ENCODE measurements around the gene SLC16A12.

SLC16A12 gene

DNA sequence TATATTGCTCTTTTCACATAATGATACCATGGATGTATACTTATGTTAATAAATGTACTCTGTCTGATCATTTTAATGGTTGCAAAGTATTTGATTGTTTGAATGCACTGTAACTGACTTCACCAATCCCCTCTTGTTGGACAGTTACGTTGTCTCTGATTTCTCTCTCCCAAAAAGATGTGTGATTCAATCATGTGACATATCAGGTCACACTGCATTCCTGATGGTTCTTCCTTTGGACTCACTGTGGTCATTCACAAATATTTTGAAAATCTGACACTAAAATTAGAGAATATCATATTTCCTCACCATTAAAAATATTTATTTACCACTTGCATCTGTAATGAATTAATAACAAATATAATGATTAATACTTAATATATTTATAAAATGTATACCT, 22.2 kb downstream of the SLC16A12 start:
- DNase-seq (ENCODE audit: low read depth in 2 of 2), result no peak

DNA sequence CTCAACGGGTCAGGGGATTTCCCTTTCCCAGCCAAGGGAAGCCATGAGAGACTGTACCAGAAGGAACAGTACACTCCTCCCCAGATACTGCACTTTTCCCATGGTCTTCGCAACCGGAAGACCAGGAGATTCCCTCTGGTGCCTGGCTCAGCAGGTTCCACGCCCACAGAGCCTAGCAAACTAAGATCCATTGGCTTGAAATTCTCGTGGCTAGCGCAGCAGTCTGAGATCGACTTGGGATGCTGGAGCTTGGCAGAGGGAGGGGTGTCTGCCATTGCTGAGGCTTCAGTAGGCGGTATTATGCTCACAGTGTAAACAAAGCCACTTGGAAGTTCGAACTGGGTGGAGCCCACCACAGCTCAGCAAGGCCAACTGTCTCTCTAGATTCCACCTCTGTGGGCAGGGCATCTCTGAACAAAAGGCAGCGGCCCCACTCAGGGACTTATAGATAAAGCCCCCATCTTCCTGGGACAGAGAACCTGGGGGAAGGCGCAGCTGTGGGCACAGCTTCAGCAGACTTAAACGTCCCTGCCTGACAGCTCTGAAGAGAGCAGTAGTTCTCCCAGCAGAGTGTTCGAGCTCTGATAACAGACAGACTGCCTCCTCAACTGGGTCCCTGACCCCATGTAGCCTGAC, 29.6 kb downstream of the SLC16A12 start:
- no peak for DNase-seq (ENCODE audit: low read depth in 2 of 2)

DNA sequence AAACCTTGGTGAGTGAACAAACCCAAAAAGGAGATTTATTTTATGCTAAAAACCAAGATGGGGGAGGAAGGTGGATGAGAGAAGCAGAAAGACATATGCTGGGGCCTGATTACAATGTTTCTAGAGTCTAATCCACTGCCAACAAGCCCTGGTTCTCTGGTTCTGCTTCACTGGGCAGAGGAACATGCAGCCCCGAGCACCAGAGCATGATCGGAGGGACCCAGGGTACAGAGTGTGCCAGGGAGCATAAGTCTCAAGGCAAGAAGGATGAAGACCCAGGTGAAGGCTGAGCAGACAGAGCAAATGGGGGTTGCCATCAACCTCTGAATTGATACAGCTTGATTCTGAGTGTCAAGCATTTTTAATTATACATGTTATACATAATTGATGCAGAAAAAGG, 30.7 kb downstream of the SLC16A12 start:
- DNase-seq (ENCODE audit: low read depth in 2 of 2), result no peak

DNA sequence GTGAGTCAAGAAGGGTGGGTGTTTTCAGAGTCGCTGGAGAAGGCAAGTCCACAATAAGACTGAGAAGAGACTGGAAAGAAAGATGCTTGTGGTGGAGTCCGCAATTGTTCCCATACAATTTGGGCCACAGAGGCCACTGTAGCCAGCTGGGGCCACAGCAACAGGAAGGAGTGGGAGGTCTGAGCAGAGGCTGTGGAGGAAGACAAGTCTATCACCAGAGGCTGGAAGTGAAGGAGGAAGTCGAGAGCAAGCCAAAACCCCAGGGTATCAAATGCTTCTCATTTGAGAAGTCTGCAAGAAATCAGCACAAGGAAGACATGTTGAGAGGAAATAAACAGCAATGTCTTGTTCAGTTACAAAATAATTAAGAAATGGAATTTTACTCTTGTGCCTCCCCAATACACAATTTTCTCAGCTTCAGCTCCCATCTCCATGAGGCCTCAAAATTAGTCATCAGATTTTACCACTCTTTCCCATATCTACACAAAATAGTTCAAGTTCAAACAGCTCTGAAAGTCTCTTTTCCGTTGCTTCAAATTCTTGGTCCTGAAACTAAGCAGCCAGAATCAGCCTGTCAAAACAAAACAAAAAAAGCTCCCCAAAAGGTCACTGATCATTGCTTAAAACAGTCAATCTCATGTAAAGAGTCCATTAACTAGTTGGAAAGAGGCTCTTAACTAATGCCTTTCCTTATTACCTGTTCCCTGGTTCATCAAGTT, 31.6 kb downstream of the SLC16A12 start:
- DNase-seq (ENCODE audit: low read depth in 2 of 2), result no peak

DNA sequence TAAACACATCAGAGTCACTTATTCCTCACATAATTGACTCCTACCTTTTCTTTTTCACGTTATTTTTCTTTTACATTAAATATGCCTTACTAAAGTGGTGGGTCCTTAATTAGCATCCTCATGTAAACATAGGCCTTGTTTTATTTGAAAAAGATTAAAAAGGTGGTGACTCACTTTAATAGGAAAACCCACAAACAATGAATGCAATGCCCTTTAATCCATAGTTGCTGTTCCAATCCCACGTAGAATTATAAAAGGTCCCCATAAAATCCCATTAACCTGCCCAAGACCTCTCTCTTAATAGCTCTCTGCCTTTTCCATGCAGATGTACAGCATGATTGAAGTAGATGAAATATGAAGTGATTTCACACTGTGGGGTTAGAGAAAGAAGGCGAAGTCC, 32.2 kb downstream of the SLC16A12 start:
- DNase-seq (ENCODE audit: low read depth in 2 of 2), result no peak

DNA sequence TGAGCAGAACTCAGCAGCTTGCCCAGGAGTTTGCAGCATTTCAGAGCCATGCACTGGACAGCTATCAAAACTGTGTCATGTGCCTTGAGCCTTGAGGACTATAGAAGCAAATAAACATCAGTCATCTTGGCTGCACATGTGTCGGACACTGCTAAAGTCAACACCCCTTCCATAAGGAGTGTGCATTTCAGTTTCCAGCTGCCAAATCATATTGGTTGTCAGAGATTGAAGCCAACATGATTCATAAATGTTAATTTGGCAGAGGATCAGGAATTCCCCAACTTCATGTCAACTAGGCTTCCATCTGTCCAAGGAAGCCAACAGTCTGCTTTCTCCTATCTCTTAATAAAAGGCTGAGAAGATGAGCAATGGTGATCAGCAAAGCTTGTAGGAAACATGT, 32.8 kb downstream of the SLC16A12 start:
- DNase-seq (ENCODE audit: low read depth in 2 of 2), result peak; percentile 67 to 74

DNA sequence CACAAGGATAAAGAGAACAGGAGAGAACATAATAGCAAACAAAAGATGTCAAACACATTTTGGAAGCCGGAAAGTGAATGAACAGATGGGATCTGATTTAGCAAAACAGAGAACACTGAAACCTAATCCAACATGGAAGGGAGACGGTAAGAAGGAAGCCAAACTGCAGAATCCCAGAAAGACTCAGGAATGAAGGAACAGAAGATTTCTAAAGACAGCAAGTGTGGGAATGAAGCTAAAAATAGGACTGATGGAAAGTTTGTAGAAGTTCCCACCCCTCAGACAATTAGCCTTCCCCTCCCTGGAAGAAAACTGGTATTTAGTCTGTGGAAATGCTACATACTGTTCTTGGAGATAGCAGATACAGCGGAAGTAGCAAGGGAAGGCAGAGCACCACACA, 40.8 kb downstream of the SLC16A12 start:
- no peak for DNase-seq (ENCODE audit: low read depth in 2 of 2)

DNA sequence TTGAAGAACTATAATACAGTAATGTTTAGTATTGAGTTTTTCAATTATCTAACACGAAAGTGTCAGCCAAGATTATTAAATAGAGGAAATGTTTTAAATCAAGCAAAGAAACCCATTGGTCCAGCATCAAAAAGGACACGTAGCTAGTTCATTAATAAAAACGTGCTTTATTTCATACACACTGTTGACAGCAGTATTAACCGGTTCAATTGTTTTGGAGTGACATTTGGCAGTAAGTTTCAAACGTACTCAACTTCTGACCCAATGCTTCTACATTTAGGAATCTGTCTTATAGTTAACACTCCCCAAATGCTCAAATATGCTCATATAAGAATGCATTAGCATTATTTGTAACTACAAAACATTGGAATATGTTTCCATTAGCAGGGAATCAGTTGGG, 41.3 kb downstream of the SLC16A12 start:
- DNase-seq (ENCODE audit: low read depth in 2 of 2), result no peak

DNA sequence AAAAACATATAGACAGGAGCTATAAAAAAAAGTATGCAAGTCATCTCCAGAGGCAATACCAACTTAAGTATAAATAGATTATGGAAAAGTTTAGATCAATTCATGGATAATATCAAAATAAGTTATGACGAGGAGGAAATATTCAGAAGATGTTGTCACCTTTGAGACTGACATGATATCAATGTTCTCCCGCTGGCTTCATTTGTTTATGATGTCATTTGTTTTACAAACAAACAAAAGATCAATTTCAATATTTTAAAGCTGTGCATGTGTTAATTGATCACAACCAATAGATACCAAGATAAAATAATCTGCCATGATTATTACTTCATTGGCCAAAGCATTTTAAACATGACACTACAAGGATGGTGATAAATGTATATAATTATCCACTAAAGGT, 43.5 kb downstream of the SLC16A12 start:
- DNase-seq (ENCODE audit: low read depth in 2 of 2), result no peak

DNA sequence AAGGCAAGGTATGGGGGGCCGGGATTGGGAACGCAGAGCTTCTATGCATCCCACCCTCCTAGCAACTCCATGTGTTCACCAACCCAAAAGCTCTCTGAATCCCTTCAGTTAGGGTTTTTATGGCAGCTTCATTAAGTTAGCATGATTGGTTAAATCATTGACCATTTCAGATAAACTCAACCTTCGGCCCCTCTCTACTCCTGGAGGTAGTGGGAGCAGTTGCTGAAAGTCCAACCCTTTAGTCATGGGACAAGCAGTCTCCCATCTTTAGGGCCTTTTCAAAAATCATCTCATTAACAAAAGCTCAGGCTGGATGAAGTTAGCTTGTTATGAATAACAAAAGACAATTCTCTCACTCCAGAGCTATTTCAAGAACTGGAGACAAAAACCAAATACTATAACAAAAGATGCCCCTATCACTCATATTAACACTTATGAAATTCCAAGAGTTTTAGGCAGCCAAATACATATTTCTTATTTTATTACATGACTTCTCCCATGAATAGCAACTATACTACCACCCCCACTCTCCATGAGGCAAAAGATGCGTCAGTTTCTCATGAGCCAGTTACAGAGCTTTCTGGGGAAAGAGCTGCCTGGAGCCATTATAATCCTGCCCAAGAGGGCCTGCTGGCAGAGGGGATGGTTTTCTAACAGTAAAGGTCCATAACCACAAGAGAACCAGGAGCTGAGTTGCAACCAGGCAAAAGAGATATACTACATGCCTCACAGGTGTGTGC, 44.6 kb downstream of the SLC16A12 start:
- DNase-seq (ENCODE audit: low read depth in 2 of 2), result no peak

DNA sequence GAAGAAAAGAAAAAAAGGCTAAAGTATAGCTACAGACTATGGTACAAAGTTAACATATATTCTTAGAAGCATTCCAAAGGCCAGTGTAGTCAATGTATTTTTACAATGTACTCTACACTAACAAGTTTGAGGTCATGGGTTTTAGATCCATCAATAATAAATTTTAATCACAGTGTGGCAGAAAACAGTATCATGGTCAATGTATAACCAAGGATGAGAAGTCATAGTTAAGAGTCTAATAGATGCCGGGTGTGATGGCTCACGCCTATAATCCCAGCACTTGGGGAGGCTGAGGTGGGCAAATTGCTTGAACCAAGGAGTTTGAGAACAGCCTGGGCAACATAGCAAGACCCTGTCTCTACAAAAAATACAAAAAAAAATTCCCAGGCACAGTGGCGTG, 53.1 kb downstream of the SLC16A12 start:
- DNase-seq (ENCODE audit: low read depth in 2 of 2), result no peak

DNA sequence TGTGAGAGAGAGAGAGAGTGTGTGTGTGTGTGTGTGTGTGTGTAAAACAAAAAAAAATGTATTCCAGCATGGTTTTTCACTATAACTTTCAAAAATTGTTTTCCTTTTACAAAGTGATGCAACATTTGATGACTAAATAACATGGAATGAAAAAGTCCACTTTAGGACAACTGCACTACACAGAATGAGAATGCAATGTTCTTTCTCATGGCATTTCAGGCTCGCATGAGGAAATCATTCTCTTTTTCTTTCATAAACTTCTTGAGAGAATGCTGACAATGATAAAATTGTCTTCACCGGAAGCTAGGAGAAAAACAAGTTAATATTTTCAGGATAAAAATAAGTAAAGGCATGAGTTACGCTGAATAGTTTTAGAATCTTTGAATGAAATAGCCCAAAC, 53.7 kb downstream of the SLC16A12 start:
- DNase-seq (ENCODE audit: low read depth in 2 of 2), result peak; percentile 88 to 89

DNA sequence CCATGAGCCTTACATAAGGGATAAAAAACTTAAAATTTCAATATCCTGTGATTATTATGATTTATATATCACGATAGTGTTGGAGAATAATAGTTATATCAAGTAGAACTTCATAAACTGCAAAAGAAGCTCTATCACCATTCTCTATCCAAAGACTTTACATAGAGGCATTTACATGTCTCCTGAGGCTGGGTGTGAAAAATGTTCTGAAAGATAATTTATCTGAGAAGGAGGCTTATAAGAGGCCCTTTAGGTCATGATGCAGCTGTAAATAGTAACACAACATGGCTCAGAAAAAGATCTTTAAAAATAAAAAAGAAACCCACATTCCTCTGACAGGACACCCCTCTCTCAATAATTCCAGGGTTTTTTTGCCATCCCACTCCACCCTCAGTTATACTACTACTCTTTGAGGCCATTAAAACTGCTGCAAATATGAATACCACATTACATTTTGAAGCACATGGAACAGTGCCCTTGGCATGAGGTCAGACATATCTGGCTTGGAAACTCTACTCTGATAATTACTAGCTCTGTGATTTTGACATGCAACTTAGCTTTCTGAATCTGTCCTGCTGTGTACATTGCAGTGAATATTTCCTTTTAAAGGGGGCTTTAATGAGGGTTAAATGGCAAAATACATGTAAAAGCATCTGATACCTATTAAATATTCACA, 55.5 kb downstream of the SLC16A12 start:
- DNase-seq (ENCODE audit: low read depth in 2 of 2), result no peak

DNA sequence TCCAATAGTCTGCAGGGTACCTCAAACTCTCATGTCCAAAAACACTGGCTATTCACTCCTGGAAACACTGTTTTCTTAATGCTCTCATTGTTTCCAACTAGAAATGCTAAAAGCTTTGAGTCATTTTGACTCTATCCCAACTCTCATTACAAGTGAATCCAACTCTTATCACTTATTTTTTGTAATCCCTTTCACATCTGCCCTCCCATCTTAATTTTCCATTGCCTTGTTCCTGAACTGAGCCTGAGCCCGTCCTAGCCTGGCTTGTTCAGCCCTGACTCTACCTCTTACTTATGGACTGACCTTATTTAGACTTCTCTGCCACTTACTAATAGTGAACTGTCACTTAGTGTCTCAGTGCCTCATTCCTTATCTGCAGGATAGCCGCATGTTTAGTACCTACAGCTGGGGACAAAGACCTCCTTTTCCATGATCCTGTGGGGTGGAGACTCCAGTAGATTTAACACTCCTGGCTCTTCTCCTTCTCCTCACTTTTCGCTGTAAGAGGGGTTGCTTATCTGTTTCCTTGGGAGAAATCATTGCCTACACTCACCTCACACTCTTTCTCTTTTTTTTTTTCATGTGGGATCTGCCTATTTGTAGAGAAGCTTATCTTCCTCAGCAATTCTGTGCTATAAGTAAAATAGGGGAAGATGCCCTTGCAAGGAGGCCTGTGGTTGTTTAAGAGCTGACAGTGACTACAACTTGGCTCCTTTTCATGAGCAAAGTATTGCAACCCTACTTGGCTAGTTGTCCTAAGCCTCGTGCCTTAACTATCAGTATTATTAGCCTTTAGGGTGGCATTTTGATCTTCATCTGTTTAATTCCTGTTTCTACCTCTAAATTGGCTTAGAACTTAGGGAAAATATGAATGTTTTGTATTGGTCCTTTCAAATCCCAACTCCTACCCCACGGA, 56.4 kb downstream of the SLC16A12 start:
- no peak for DNase-seq (ENCODE audit: low read depth in 2 of 2)

DNA sequence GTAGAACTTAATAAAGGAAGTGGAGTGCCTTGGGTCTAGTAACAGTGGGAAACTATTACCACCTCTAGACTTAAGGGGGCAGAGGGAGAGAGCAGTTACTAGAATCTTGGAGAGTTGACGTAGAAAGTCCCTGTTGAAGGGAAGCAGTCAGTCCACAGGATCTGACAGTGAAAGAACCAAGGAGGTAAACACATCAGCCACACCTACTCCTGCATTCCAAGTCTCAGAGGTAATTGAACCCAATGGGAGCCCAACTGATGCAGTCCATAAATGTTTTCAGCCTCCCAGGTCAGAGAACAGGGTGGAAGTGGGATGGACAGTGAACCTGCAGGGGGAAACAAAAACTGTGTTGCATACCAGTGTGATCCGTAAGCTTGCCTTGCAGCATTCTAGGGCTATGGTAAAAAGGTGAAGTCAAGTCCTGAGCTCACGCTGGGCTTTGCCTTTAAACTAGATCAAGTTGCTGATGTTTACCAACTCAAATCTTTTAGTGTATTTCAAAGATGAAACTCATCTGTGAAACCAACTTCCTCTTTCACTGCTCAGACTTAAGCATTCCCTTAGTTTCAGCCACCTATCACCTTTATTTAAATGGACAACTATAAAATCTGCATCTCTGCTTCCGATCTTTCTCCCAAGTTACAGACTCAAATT, 57.2 kb downstream of the SLC16A12 start:
- no peak for DNase-seq (ENCODE audit: low read depth in 2 of 2)

DNA sequence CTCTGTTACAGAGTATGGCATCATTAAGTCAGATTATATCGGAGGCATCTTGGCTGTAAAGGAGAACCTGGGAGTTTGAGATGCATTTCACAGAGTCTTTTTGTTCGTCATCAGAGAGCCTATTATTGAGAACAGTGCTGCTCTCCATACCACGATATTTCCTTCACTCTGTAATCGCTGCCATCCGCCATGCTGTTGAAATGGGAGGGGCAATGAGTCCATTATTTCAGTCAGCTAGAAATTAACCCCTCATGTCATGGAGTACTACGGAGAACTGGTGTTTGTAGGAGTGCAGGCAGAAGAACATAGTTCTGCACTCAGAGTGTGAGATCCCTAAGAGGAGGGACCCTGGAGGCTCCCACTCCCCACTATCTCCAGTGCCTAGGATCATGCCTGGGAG, 59.2 kb downstream of the SLC16A12 start:
- DNase-seq (ENCODE audit: low read depth in 2 of 2), result no peak

DNA sequence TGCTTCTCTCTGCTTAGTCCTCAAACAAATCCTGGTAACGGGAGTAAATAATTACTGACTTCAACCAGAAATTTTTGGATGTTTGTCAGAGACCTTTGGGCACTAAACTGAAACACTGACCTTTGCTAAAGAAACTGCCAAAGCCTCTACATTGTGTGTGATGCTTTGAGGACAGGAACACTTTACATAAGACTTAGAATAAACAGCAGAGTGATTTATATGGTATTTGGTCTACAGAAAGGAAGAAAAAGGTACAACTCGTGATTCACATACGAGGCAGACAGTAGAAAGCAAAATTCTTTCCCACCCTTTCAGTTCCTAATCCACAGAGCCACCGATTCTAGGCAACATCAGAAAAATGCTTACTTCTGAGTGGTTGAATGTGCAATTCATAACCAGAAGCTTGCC, 59.8 kb downstream of the SLC16A12 start:
- DNase-seq (ENCODE audit: low read depth in 2 of 2), result no peak

DNA sequence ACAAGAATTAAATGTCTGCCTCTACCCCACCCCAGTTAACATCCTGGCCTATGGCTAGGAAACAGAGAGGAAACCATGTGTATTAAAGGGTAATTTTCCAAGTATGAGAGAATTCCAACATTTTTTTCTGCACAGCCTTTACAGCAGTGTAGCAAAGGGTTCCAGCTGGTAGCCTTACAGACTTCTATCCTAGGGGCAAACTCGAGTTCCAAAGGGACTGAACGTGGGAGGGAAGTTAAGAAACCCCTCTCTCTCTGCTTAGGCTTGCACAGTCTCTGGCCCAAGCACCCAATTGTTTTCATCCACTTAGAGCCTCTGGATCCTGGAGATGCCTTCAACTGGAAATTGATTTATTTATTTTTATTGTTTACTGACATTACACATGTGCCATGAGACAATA, 60.3 kb downstream of the SLC16A12 start:
- DNase-seq (ENCODE audit: low read depth in 2 of 2), result no peak

DNA sequence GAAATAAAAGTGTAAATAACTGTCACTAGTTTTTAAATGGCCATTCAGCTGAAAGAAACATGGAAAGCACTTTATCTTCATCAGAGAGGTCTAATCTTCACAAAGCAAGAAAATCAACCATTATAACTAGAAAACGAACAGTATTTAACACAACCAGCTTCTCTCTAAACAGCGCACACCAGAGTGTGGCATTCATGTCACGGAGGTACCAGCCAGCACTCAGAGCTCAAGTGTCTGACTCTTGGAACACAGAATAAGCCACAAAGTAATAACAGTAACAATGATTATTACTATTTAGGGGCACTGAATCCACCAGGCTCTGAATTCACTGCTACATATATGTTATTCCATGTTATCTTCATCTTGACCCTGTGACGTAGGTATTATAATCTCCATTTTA, 60.9 kb downstream of the SLC16A12 start:
- no peak for DNase-seq (ENCODE audit: low read depth in 2 of 2)

DNA sequence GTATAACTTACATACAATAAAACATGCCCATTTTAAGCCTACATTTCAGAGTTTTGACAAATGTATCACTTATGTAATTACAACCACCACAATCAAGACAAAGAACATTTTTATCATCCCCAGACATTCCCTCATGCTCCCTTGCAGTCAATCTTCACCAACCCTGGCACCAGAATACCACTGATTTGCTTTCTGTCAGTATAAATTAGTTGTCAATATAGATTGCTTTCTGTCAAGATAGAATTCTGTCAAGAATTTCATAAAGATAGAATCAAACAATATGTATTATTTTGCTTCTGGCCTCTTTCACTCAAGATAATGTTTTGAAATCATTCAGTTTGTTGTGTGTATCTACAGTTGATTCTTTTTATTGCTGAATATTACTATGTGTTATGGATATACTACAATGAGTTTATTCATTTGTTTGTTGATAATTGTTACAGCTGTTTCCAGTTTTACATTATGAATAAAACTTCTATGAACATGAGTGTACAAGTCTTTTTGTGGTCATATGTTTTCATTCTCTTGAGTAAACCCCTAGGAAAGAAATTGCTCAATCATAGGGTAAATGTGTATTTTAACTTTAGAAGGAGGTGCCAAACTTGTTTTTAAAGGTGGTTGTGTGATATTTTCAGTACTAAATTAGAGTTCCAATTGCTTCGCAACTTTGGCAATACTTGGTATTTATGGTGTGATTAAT, 64.1 kb downstream of the SLC16A12 start:
- no peak for DNase-seq (ENCODE audit: low read depth in 2 of 2)

All from fibroblast of skin of left quadriceps (primary cell).